ENCODE measurements around the gene SLC35D1. TPM values are rescaled to one million over a fixed set of nuclear protein-coding genes. Genes with fewer than 3 reads are reported as not detected.

Gene SLC35D1
- total RNA-seq, 4 donors from 2014 or later, result 5.7 to 12.5 (median 10.5) TPM

- no peak for DNase-seq
- Histone ChIP-seq H3K36me3 (peaks cover 0 to 55% (median 3%) of the 10 kb centered on the region in 3 donors), H3K27me3 (no peaks in the 10 kb centered on the region), H3K9me3 (no peaks in the 10 kb centered on the region), H3K4me1 (peaks cover 0 to 19% (median 0%) of the 10 kb centered on the region in 3 donors), H3K4me3 (no peak overlapping the region), H3K27ac (no peak overlapping the region)
- WGBS, 2 donors, result 72 to 86% methylated on average over 1 of the region's 2 CpGs
- TF ChIP-seq, protein P1, sequence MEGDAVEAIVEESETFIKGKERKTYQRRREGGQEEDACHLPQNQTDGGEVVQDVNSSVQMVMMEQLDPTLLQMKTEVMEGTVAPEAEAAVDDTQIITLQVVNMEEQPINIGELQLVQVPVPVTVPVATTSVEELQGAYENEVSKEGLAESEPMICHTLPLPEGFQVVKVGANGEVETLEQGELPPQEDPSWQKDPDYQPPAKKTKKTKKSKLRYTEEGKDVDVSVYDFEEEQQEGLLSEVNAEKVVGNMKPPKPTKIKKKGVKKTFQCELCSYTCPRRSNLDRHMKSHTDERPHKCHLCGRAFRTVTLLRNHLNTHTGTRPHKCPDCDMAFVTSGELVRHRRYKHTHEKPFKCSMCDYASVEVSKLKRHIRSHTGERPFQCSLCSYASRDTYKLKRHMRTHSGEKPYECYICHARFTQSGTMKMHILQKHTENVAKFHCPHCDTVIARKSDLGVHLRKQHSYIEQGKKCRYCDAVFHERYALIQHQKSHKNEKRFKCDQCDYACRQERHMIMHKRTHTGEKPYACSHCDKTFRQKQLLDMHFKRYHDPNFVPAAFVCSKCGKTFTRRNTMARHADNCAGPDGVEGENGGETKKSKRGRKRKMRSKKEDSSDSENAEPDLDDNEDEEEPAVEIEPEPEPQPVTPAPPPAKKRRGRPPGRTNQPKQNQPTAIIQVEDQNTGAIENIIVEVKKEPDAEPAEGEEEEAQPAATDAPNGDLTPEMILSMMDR (IDR thresholded peaks at IDR 0.05), result no peak
- no peak for TF ChIP-seq POLR2A (IDR thresholded peaks at IDR 0.05)
- intact Hi-C loops (cut with DNase I), result no loop called here
Observed at GRCh38 chr1:67020765-67021164, 33.2 kb downstream of the SLC35D1 start.

- no peaks in the 10 kb centered on the region for H3K9me3 ChIP-seq
- peak overlapping the region in 3 of 4 donors; percentile 17 to 66 (median 45) for H3K27ac ChIP-seq
- H3K36me3 ChIP-seq, result peaks cover 0 to 50% (median 3%) of the 10 kb centered on the region in 3 donors
- no peaks in the 10 kb centered on the region for H3K27me3 ChIP-seq
- no peak overlapping the region for H3K4me3 ChIP-seq
- peaks cover 0 to 19% (median 0%) of the 10 kb centered on the region in 3 donors for H3K4me1 ChIP-seq
- intact Hi-C loops (cut with DNase I), result no loop called here
- TF ChIP-seq POLR2A (IDR thresholded peaks at IDR 0.05), result no peak
- TF ChIP-seq, protein P1 (IDR thresholded peaks at IDR 0.05), result no peak
- 75 to 88% methylated on average over 2 of the region's 2 CpGs for WGBS, 2 donors
- DNase-seq, result no peak
Observed at GRCh38 chr1:67020304-67020703, 33.6 kb downstream of the SLC35D1 start.

DNA sequence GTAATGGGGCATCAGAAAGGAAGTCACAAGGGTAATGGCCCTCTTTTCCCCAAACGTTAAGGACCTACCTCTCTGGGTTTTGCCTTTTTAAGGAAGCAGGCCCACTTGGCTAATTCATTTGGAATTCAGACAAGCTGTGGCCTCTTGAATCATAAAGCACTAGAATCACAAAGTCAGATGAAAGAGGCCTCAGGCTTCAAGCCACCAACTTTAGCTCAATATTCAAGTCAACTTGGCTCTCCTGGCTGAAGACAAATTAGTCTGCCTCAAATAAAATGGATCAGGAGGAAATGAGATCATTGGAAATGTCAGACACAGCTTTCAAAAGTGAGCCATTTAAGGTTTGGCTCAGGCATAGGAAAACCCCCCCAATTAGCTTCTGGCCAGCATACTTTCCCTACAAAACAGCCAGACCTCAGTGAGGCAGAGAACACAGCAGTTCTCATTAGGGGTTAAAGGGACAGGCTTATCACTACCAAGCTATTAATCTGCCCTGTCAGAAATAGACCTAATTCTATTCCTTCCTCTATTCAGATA is 34.3 kb downstream of the SLC35D1 start:
- Histone ChIP-seq H3K36me3 (peaks cover 0 to 44% (median 3%) of the 10 kb centered on the region in 3 donors), H3K27me3 (no peaks in the 10 kb centered on the region), H3K27ac (peak overlapping the region in 3 of 4 donors; percentile 17 to 66 (median 45)), H3K4me1 (peaks cover 0 to 19% (median 0%) of the 10 kb centered on the region in 3 donors), H3K4me3 (no peak overlapping the region), H3K9me3 (no peaks in the 10 kb centered on the region)
- intact Hi-C loops (cut with DNase I), result no loop called here
- no peak for DNase-seq
- no peak for TF ChIP-seq POLR2A (IDR thresholded peaks at IDR 0.05)
- WGBS, 2 donors, result 33 to 35% methylated on average over 1 of the region's 1 CpG

DNA sequence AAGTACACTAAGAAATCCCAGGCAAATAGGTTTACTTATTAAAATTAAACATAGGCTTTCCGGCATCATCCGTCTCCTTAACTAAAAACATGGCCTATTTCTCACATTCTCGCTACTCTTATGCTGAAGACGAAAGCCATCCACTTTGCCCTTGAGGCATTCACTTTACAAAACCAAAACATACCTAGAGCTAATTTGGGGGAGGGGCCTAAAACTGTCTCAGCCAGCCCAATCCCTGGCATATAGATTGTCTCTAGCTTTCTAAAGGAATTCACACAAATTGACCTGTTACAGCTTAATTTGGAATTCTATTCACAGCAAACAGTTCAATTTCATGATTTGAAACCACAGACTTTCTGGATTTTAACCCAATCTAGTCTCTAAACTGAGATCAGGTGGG is 34.8 kb downstream of the SLC35D1 start:
- peak overlapping the region in 3 of 4 donors; percentile 17 to 66 (median 45) for H3K27ac ChIP-seq
- no peak overlapping the region for H3K4me3 ChIP-seq
- DNase-seq, result no peak
- H3K27me3 ChIP-seq, result no peaks in the 10 kb centered on the region
- no peak for TF ChIP-seq POLR2A (IDR thresholded peaks at IDR 0.05)
- TF ChIP-seq, protein P1 (IDR thresholded peaks at IDR 0.05), result no peak
- intact Hi-C loops (cut with DNase I), result no loop called here
- WGBS, 2 donors, result 84 to 91% methylated on average over 4 of the region's 4 CpGs
- peaks cover 0 to 39% (median 3%) of the 10 kb centered on the region in 3 donors for H3K36me3 ChIP-seq
- peaks cover 0 to 19% (median 0%) of the 10 kb centered on the region in 3 donors for H3K4me1 ChIP-seq
- H3K9me3 ChIP-seq, result no peaks in the 10 kb centered on the region

DNA sequence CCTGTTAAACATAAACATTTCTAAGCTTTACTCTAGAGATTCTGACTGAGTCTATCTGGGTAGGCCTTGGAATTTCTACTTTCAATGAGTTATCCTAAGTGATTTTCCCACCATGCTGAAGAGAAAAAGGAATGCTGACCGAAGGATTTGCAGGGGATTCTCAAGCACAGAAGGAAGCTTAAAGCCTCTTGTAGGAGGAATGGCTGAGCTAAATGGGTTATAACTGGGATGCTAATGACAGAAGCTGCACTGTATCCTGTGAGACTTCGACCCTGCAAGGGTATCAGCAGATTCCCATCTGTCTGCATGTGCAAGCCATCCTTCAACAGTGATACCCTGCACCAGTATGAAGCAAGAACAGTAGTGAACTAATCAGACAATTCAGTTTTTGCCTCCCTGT is 35.4 kb downstream of the SLC35D1 start:
- H3K4me1 ChIP-seq, result peaks cover 0 to 19% (median 0%) of the 10 kb centered on the region in 3 donors

More for the DNA sequence above, 35.4 kb downstream of the SLC35D1 start:
- H3K9me3 ChIP-seq, result no peaks in the 10 kb centered on the region
- DNase-seq, result no peak
- 86 to 87% methylated on average over 2 of the region's 2 CpGs for WGBS, 2 donors
- no peaks in the 10 kb centered on the region for H3K27me3 ChIP-seq
- intact Hi-C loops (cut with DNase I), result no loop called here
- TF ChIP-seq POLR2A (IDR thresholded peaks at IDR 0.05), result no peak
- TF ChIP-seq, protein P1 (IDR thresholded peaks at IDR 0.05), result no peak
- peak overlapping the region in 1 of 4 donors; percentile 66 for H3K27ac ChIP-seq
- peaks cover 0 to 42% (median 3%) of the 10 kb centered on the region in 3 donors for H3K36me3 ChIP-seq
- H3K4me3 ChIP-seq, result no peak overlapping the region
